ENCODE data around the gene MRPL27.
A peak's percentile ranks its signal among the peaks of the same experiment; 100 is the strongest.

The MRPL27 gene

GRCh38 chr17:50322271-50322670, 50.7 kb downstream of the MRPL27 start:
- no peak overlapping the region for H3K4me3 ChIP-seq (ENCODE audit: low read depth, low read length)
- CTCF ChIA-PET: interaction anchor here (1.5 kb wide), 1 partner anchor 25 kb away, joined by 3 read pairs; no protein-coding TSS in a partner anchor
- H3K9me3 ChIP-seq (ENCODE audit: control insufficient read depth, insufficient read depth, low read depth, low read length): no peaks in the 10 kb centered on the region
- POLR2A ChIA-PET: no interaction called here
- TF ChIP-seq ZNF629 (tag by site-specific recombination; IDR thresholded peaks at IDR 0.05) (peak; percentile 44; the same call in 1 of the 2 replicates), ZNF366 (tag by site-specific recombination; conservative IDR thresholded peaks at IDR 0.05) (peak; percentile 22; the same call in 1 of the 2 replicates), ZNF335 (tag by site-specific recombination; conservative IDR thresholded peaks at IDR 0.05) (0 out of 2 replicates have a peak, but pooled peaks have one; percentile 25), ZNF561 (tag by site-specific recombination; IDR thresholded peaks at IDR 0.05; ENCODE audit: borderline replicate concordance) (no peak), ZNF280D (tag by site-specific recombination; IDR thresholded peaks at IDR 0.05) (no peak), KLF7 (tag by site-specific recombination; IDR thresholded peaks at IDR 0.05; ENCODE audit: borderline replicate concordance) (no peak), ZXDB (tag by site-specific recombination; IDR thresholded peaks at IDR 0.05) (no peak), ZNF214 (tag by site-specific recombination; IDR thresholded peaks at IDR 0.05; ENCODE audit: borderline replicate concordance) (no peak), FEZF1 (tag by site-specific recombination; IDR thresholded peaks at IDR 0.05) (0 out of 2 replicates have a peak, but pooled peaks have one; percentile 40), ZNF639 (tag by site-specific recombination; IDR thresholded peaks at IDR 0.05) (no peak), ZNF362 (tag by site-specific recombination; IDR thresholded peaks at IDR 0.05) (peak; percentile 66; the same call in 1 of the 2 replicates), ZNF600 (tag by site-specific recombination; IDR thresholded peaks at IDR 0.05) (0 out of 2 replicates have a peak, but pooled peaks have one; percentile 12), ZNF585B (tag by site-specific recombination; IDR thresholded peaks at IDR 0.05) (no peak), ZNF654 (tag by site-specific recombination; IDR thresholded peaks at IDR 0.05; ENCODE audit: low read depth) (no peak), ZNF558 (tag by site-specific recombination; IDR thresholded peaks at IDR 0.05) (no peak)
- TF ChIP-seq, protein P1, sequence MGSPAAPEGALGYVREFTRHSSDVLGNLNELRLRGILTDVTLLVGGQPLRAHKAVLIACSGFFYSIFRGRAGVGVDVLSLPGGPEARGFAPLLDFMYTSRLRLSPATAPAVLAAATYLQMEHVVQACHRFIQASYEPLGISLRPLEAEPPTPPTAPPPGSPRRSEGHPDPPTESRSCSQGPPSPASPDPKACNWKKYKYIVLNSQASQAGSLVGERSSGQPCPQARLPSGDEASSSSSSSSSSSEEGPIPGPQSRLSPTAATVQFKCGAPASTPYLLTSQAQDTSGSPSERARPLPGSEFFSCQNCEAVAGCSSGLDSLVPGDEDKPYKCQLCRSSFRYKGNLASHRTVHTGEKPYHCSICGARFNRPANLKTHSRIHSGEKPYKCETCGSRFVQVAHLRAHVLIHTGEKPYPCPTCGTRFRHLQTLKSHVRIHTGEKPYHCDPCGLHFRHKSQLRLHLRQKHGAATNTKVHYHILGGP (tag by site-specific recombination; IDR thresholded peaks at IDR 0.05): no peak
- TF ChIP-seq, protein P2, sequence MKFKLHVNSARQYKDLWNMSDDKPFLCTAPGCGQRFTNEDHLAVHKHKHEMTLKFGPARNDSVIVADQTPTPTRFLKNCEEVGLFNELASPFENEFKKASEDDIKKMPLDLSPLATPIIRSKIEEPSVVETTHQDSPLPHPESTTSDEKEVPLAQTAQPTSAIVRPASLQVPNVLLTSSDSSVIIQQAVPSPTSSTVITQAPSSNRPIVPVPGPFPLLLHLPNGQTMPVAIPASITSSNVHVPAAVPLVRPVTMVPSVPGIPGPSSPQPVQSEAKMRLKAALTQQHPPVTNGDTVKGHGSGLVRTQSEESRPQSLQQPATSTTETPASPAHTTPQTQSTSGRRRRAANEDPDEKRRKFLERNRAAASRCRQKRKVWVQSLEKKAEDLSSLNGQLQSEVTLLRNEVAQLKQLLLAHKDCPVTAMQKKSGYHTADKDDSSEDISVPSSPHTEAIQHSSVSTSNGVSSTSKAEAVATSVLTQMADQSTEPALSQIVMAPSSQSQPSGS (tag by site-specific recombination; IDR thresholded peaks at IDR 0.05; ENCODE audit: low read depth): peak; percentile 40; the same call in 1 of the 2 replicates
- TF ChIP-seq, protein P3, sequence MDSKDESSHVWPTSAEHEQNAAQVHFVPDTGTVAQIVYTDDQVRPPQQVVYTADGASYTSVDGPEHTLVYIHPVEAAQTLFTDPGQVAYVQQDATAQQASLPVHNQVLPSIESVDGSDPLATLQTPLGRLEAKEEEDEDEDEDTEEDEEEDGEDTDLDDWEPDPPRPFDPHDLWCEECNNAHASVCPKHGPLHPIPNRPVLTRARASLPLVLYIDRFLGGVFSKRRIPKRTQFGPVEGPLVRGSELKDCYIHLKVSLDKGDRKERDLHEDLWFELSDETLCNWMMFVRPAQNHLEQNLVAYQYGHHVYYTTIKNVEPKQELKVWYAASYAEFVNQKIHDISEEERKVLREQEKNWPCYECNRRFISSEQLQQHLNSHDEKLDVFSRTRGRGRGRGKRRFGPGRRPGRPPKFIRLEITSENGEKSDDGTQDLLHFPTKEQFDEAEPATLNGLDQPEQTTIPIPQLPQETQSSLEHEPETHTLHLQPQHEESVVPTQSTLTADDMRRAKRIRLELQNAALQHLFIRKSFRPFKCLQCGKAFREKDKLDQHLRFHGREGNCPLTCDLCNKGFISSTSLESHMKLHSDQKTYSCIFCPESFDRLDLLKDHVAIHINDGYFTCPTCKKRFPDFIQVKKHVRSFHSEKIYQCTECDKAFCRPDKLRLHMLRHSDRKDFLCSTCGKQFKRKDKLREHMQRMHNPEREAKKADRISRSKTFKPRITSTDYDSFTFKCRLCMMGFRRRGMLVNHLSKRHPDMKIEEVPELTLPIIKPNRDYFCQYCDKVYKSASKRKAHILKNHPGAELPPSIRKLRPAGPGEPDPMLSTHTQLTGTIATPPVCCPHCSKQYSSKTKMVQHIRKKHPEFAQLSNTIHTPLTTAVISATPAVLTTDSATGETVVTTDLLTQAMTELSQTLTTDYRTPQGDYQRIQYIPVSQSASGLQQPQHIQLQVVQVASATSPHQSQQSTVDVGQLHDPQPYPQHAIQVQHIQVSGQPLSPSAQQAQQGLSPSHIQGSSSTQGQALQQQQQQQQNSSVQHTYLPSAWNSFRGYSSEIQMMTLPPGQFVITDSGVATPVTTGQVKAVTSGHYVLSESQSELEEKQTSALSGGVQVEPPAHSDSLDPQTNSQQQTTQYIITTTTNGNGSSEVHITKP (tag by site-specific recombination; IDR thresholded peaks at IDR 0.05): peak; percentile 64
- no peaks in the 10 kb centered on the region for H3K36me3 ChIP-seq (ENCODE audit: control insufficient read depth in 2 of 2, insufficient read depth in 1 of 2, low read length in 2 of 2)
- H3K27ac ChIP-seq (ENCODE audit: extremely low read depth, low read depth, low read length): no peak overlapping the region
- no peaks in the 10 kb centered on the region for H3K4me1 ChIP-seq (ENCODE audit: control insufficient read depth, insufficient read depth, low read length)
